Right lobe of liver (tissue), 4 donors: ENCODE measurements around the gene TYROBP.

Experiments used
- POLR2A ChIP-seq: fragments of 450-650 bp; IDR thresholded peaks from one replicate; pipeline ENCODE4 v1.6.1; 2017; ENCODE audit warnings: antibody characterized with exemption, mild to moderate bottlenecking
- TF ChIP-seq, protein P1 (sequence below), 4 donors: fragments of 200-600 bp in 3 of 4; fragments of 450-650 bp in 1 of 4; IDR thresholded peaks; one replicate each; pipeline versions ENCODE4 v1.5.1 to v1.8.0; 2016 to 2022; ENCODE audit warnings: antibody characterized with exemption in 4 of 4, mild to moderate bottlenecking in 2 of 4
- donor health status: DM: no; HTN: no; CAD: no.
- donor health status: DM: no; HTN: no; CAD: no.
- donor health status: DM: no; HTN: yes; CAD: no.

DNA sequence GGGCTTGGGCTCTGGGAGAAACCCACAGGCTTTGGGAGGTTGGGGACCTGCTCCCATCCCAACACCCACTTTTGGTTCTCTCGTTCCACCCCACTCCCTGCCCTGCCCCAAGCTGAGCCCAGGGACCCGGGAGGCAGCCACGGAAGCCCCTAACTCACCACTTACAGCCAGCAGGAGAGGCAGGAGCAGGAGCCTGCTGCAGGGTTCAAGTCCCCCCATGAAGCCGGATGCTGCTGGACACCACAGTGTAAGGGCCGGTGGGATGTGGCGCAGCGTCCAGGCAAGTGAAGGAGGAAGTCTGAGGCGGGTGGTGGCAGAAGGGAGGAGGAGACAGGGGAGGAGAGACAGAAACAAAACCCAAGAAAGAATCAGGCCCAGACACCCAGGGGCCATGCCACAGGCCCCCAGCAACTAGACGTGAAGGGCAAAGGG lies at the start of gene TYROBP:
- TF ChIP-seq POLR2A = peak; percentile 44
- TF ChIP-seq, protein P1, sequence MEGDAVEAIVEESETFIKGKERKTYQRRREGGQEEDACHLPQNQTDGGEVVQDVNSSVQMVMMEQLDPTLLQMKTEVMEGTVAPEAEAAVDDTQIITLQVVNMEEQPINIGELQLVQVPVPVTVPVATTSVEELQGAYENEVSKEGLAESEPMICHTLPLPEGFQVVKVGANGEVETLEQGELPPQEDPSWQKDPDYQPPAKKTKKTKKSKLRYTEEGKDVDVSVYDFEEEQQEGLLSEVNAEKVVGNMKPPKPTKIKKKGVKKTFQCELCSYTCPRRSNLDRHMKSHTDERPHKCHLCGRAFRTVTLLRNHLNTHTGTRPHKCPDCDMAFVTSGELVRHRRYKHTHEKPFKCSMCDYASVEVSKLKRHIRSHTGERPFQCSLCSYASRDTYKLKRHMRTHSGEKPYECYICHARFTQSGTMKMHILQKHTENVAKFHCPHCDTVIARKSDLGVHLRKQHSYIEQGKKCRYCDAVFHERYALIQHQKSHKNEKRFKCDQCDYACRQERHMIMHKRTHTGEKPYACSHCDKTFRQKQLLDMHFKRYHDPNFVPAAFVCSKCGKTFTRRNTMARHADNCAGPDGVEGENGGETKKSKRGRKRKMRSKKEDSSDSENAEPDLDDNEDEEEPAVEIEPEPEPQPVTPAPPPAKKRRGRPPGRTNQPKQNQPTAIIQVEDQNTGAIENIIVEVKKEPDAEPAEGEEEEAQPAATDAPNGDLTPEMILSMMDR (IDR thresholded peaks at IDR 0.05) = no peak
